H1 (cell line): ENCODE data around the gene CCDC107. TPM values are rescaled to one million over a fixed set of nuclear protein-coding genes. Genes with fewer than 3 reads are reported as not detected.

ENCODE experiments used
- CHD1 ChIP-seq: IDR thresholded peaks from 2 replicates; pipeline ENCODE4 v1.6.1; 2012; ENCODE audit warnings: low read depth, low read length, improper control_type of control experiment
- KDM1A ChIP-seq: fragments of 200-600, 300-600 bp; sonication (generic); IDR thresholded peaks from 2 replicates; pipeline ENCODE4 v1.7.1; 2016; ENCODE audit warnings: mild to moderate bottlenecking, low read length, borderline replicate concordance
- NANOG ChIP-seq: IDR thresholded peaks from 2 replicates; pipeline ENCODE4 v1.6.1; 2011; ENCODE audit warnings: low read length, low read depth, mild to moderate bottlenecking, inconsistent platforms; ENCODE audit not compliant: insufficient read depth, poor library complexity, severe bottlenecking
- TAF1 ChIP-seq: IDR thresholded peaks from 2 replicates; pipeline ENCODE4 v1.6.1; 2011; ENCODE audit warnings: mild to moderate bottlenecking, low read depth, low read length
- TCF12 ChIP-seq: IDR thresholded peaks from 2 replicates; pipeline ENCODE4 v1.6.1; 2011; ENCODE audit warnings: low read depth, mild to moderate bottlenecking, low read length
- polyA plus RNA-seq, 7 experiments: library from polyadenylated mRNA; depleted of rRNA in 3 of 7; stranded (reverse) in 5 of 7; unstranded in 2 of 7; fragments of >200 nt in 5 of 7; fragments of 200-250 nt in 2 of 7; gene quantifications; 1 replicate in 5 of 7; 2 replicates in 1 of 7; 4 replicates in 1 of 7; pipeline versions ENCODE4 v1.2.1 to v1.2.3, GENCODE V29; 2011 to 2013; ENCODE audit warnings: missing spikeins in 2 of 7, mixed read lengths in 2 of 7
- total RNA-seq: library from RNA; stranded (reverse); fragmentation: NEBNext Ultra II Directional; extraction: Animal tissue kit (Norgen Biotek cat#: 25700); gene quantifications from 2 replicates; pipeline ENCODE4 v1.2.1, GENCODE V29; 2021
- TF ChIP-seq, protein P1 (sequence below): IDR thresholded peaks from 2 replicates; pipeline ENCODE4 v1.6.1; 2011; ENCODE audit warnings: low read depth, mild to moderate bottlenecking, low read length; ENCODE audit not compliant: insufficient read depth
- TF ChIP-seq, protein P2 (sequence below): IDR thresholded peaks from 2 replicates; pipeline ENCODE4 v1.6.1; 2012; ENCODE audit warnings: inconsistent platforms
- TF ChIP-seq, protein P3 (sequence below): fragments of 300-600 bp; sonication (generic); IDR thresholded peaks from 2 replicates; pipeline ENCODE4 v1.7.1; 2012; ENCODE audit warnings: low read length, moderate library complexity, mild to moderate bottlenecking, inconsistent platforms; ENCODE audit not compliant: insufficient replicate concordance

The CCDC107 gene
- total and polyA plus RNA-seq, 2 of the 8 experiments (the other 6 are each of a cell fraction or from before 2014, with no cell fraction given): 8.2 to 9.0 TPM

DNA sequence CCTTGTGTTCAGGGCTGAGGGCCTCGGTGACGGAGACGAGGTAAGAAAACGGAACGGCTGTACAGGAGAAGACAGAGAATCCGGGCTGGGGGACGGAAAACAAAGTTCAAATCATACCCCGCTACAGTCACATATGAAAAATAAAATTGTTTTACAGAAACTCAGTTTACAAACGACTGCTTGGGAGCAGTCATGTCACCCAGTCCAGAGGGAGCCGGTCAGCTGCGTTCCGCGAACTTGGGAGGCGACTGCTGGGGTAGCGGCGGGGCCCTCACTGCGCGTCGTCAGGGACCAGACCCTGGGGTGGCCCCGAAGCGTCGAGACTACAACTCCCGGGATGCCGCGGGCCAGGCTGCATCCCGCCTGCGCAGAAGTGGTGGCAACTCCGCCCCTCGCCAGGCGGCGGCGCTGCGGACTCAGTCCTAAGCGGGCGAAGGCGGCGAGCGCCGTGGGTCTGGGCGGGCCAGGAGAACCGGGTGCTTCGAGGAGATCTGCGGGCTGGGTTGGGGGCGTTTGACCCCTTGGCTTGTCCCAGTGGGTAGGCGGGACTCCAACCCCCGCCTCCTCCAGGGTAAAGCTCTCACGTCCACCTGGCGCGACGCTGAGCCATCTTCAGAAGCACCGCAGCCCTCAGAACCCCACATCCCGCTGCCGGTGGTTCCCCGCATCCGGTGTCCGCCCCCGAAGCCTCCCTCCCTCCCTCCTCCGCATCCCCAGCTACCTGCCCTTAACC is 11.4 kb upstream of the CCDC107 start (continued):
- TF ChIP-seq, protein P1, sequence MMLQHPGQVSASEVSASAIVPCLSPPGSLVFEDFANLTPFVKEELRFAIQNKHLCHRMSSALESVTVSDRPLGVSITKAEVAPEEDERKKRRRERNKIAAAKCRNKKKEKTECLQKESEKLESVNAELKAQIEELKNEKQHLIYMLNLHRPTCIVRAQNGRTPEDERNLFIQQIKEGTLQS: 0 out of 2 replicates have a peak, but pooled peaks have one; percentile 51
- TF ChIP-seq, protein P2, sequence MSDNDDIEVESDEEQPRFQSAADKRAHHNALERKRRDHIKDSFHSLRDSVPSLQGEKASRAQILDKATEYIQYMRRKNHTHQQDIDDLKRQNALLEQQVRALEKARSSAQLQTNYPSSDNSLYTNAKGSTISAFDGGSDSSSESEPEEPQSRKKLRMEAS: peak; percentile 56; the same call in 1 of the 2 replicates
- no peak for TF ChIP-seq CHD1
- TF ChIP-seq, protein P3, sequence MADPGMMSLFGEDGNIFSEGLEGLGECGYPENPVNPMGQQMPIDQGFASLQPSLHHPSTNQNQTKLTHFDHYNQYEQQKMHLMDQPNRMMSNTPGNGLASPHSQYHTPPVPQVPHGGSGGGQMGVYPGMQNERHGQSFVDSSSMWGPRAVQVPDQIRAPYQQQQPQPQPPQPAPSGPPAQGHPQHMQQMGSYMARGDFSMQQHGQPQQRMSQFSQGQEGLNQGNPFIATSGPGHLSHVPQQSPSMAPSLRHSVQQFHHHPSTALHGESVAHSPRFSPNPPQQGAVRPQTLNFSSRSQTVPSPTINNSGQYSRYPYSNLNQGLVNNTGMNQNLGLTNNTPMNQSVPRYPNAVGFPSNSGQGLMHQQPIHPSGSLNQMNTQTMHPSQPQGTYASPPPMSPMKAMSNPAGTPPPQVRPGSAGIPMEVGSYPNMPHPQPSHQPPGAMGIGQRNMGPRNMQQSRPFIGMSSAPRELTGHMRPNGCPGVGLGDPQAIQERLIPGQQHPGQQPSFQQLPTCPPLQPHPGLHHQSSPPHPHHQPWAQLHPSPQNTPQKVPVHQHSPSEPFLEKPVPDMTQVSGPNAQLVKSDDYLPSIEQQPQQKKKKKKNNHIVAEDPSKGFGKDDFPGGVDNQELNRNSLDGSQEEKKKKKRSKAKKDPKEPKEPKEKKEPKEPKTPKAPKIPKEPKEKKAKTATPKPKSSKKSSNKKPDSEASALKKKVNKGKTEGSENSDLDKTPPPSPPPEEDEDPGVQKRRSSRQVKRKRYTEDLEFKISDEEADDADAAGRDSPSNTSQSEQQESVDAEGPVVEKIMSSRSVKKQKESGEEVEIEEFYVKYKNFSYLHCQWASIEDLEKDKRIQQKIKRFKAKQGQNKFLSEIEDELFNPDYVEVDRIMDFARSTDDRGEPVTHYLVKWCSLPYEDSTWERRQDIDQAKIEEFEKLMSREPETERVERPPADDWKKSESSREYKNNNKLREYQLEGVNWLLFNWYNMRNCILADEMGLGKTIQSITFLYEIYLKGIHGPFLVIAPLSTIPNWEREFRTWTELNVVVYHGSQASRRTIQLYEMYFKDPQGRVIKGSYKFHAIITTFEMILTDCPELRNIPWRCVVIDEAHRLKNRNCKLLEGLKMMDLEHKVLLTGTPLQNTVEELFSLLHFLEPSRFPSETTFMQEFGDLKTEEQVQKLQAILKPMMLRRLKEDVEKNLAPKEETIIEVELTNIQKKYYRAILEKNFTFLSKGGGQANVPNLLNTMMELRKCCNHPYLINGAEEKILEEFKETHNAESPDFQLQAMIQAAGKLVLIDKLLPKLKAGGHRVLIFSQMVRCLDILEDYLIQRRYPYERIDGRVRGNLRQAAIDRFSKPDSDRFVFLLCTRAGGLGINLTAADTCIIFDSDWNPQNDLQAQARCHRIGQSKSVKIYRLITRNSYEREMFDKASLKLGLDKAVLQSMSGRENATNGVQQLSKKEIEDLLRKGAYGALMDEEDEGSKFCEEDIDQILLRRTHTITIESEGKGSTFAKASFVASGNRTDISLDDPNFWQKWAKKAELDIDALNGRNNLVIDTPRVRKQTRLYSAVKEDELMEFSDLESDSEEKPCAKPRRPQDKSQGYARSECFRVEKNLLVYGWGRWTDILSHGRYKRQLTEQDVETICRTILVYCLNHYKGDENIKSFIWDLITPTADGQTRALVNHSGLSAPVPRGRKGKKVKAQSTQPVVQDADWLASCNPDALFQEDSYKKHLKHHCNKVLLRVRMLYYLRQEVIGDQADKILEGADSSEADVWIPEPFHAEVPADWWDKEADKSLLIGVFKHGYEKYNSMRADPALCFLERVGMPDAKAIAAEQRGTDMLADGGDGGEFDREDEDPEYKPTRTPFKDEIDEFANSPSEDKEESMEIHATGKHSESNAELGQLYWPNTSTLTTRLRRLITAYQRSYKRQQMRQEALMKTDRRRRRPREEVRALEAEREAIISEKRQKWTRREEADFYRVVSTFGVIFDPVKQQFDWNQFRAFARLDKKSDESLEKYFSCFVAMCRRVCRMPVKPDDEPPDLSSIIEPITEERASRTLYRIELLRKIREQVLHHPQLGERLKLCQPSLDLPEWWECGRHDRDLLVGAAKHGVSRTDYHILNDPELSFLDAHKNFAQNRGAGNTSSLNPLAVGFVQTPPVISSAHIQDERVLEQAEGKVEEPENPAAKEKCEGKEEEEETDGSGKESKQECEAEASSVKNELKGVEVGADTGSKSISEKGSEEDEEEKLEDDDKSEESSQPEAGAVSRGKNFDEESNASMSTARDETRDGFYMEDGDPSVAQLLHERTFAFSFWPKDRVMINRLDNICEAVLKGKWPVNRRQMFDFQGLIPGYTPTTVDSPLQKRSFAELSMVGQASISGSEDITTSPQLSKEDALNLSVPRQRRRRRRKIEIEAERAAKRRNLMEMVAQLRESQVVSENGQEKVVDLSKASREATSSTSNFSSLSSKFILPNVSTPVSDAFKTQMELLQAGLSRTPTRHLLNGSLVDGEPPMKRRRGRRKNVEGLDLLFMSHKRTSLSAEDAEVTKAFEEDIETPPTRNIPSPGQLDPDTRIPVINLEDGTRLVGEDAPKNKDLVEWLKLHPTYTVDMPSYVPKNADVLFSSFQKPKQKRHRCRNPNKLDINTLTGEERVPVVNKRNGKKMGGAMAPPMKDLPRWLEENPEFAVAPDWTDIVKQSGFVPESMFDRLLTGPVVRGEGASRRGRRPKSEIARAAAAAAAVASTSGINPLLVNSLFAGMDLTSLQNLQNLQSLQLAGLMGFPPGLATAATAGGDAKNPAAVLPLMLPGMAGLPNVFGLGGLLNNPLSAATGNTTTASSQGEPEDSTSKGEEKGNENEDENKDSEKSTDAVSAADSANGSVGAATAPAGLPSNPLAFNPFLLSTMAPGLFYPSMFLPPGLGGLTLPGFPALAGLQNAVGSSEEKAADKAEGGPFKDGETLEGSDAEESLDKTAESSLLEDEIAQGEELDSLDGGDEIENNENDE: no peak
- TF ChIP-seq KDM1A: no peak
- 0 out of 2 replicates have a peak, but pooled peaks have one; percentile 41 for TF ChIP-seq TCF12
- TF ChIP-seq NANOG: peak; percentile 34
- peak; percentile 68 for TF ChIP-seq TAF1
